Measurements from ENCODE around the gene PIH1D1.

Gene PIH1D1

Small RNAs within 50 kb of the gene (small RNA-seq; reads per million reads assigned to genes)
- gene MIR150 (0 reads per million in 2 experiments), gene SNORD32A (0 reads per million in 2 experiments), gene SNORD33 (0 reads per million in 2 experiments), gene SNORD34 (0 reads per million in 2 experiments), gene SNORD35A (0 reads per million in 2 experiments), gene SNORD35B (0 reads per million in 2 experiments)

All from SK-N-DZ (cell line).